SK-N-DZ (cell line): Measurements from ENCODE around the gene KRT79.
"Not testable (repeated sequence)": the region's sequence is repeated elsewhere in the genome, so short reads cannot be mapped to it uniquely, and the experiment has no call there.

Source experiments
- DNase-seq: peaks from one replicate; pipeline ENCODE4 v3.0.0-alpha.2; 2015; ENCODE audit warnings: low spot score

Gene KRT79

GRCh38 chr12:52806821-52807543 lies 27.1 kb downstream of the KRT79 start:
- DNase-seq: no peak

- DNase-seq: no peak
Observed at GRCh38 chr12:52806169-52806811, 27.8 kb downstream of the KRT79 start.

GRCh38 chr12:52805739-52806138 lies 28.4 kb downstream of the KRT79 start:
- no peak for DNase-seq

GRCh38 chr12:52805000-52805399 lies 29.1 kb downstream of the KRT79 start:
- no peak for DNase-seq

GRCh38 chr12:52802442-52802841 lies 31.7 kb downstream of the KRT79 start:
- DNase-seq: no peak

- no peak for DNase-seq
Observed at GRCh38 chr12:52801773-52802172, 32.3 kb downstream of the KRT79 start.

- no peak for DNase-seq
Observed at GRCh38 chr12:52800259-52800917, 33.7 kb downstream of the KRT79 start.

- no peak for DNase-seq
Observed at GRCh38 chr12:52799505-52800211, 34.5 kb downstream of the KRT79 start.

GRCh38 chr12:52798671-52799504 lies 35.2 kb downstream of the KRT79 start:
- no peak for DNase-seq

- no peak for DNase-seq
Observed at GRCh38 chr12:52798003-52798670, 36.0 kb downstream of the KRT79 start.

GRCh38 chr12:52797529-52797894 lies 36.6 kb downstream of the KRT79 start:
- no peak for DNase-seq

- no peak for DNase-seq
Observed at GRCh38 chr12:52796839-52797528, 37.1 kb downstream of the KRT79 start.

- no peak for DNase-seq
Observed at GRCh38 chr12:52796429-52796794, 37.7 kb downstream of the KRT79 start.

GRCh38 chr12:52795694-52796428 lies 38.2 kb downstream of the KRT79 start, which contains the start of gene KRT3:
Gene KRT3 (minus strand): TSS chr12:52796117. CDS start chr12:52796042, 75 bp downstream.
- DNase-seq: no peak

- DNase-seq: not testable (repeated sequence)
Observed at GRCh38 chr12:52795332-52795674, 38.8 kb downstream of the KRT79 start.

- no peak for DNase-seq
Observed at GRCh38 chr12:52794479-52795331, 39.4 kb downstream of the KRT79 start.

- DNase-seq: no peak
Observed at GRCh38 chr12:52792185-52793029, 41.7 kb downstream of the KRT79 start.
